Thyroid gland (tissue), 4 donors: ENCODE data around the gene SPINK4.

ENCODE experiments used
- CTCF ChIP-seq, 6 experiments: fragments of 200-600 bp in 3 of 6; fragments of 450-650 bp in 3 of 6; sonication (generic) in 3 of 6; IDR thresholded peaks; one replicate each; pipeline ENCODE4 v1.5.1; 2016 to 2019; ENCODE audit warnings: antibody characterized with exemption in 6 of 6, mild to moderate bottlenecking in 2 of 6, inconsistent platforms in 1 of 6, moderate library complexity in 1 of 6
- POLR2A ChIP-seq, 2 donors: fragments of 450-650 bp; IDR thresholded peaks; one replicate each; pipeline ENCODE4 v1.6.1; 2017; ENCODE audit warnings: antibody characterized with exemption in 2 of 2, mild to moderate bottlenecking in 2 of 2, moderate library complexity in 1 of 2

- TF ChIP-seq CTCF (IDR thresholded peaks at IDR 0.05) (no peak), POLR2A (IDR thresholded peaks at IDR 0.05) (no peak)
Measured at GRCh38 chr9:33245341-33245740, 5.4 kb downstream of the SPINK4 start.
